Measurements from ENCODE around the gene SOX9.
"Not testable (repeated sequence)": the region's sequence is repeated elsewhere in the genome, so short reads cannot be mapped to it uniquely, and the experiment has no call there.

SOX9 gene

GRCh38 chr17:72111336-72111923, 9.4 kb upstream of the SOX9 start:
- no peak for DNase-seq

GRCh38 chr17:72111926-72112325, 8.9 kb upstream of the SOX9 start:
- not testable (repeated sequence) for DNase-seq

GRCh38 chr17:72113751-72114150, 7.1 kb upstream of the SOX9 start:
- no peak for DNase-seq

GRCh38 chr17:72115781-72116525, 4.9 kb upstream of the SOX9 start:
- peak in 4 of 14 donors; percentile 7 to 38 (median 16) for DNase-seq

- peak in 2 of 14 donors; percentile 14 to 22 for DNase-seq
Measured at GRCh38 chr17:72116661-72117521, 3.9 kb upstream of the SOX9 start.

- peak in 7 of 14 donors; percentile 18 to 68 (median 43) for DNase-seq
Measured at GRCh38 chr17:72117535-72118334, 3.1 kb upstream of the SOX9 start.

GRCh38 chr17:72118335-72119076, 2.3 kb upstream of the SOX9 start:
- peak in 12 of 14 donors; percentile 10 to 78 (median 66) for DNase-seq

GRCh38 chr17:72119077-72119872, 1.5 kb upstream of the SOX9 start:
- DNase-seq: no peak

GRCh38 chr17:72119873-72120641, 763 bp upstream of the SOX9 start:
- DNase-seq: peak in 10 of 14 donors; percentile 28 to 82 (median 70)

- DNase-seq: peak in 8 of 14 donors; percentile 22 to 75 (median 60)
Measured at GRCh38 chr17:72121164-72122009, 567 bp downstream of the SOX9 start.

GRCh38 chr17:72122010-72122764, 1.4 kb downstream of the SOX9 start:
- DNase-seq: peak in 4 of 14 donors; percentile 56 to 69 (median 64)

GRCh38 chr17:72122765-72123529, 2.1 kb downstream of the SOX9 start:
- peak in 3 of 14 donors; percentile 18 to 46 (median 24) for DNase-seq

GRCh38 chr17:72123530-72124437, 3.0 kb downstream of the SOX9 start:
- peak in 7 of 14 donors; percentile 15 to 62 (median 42) for DNase-seq

- no peak for DNase-seq
Measured at GRCh38 chr17:72124438-72124775, 3.6 kb downstream of the SOX9 start.

GRCh38 chr17:72125226-72125651, 4.4 kb downstream of the SOX9 start:
- peak in 1 of 14 donors; percentile 14 for DNase-seq

GRCh38 chr17:72125742-72126141, 4.9 kb downstream of the SOX9 start:
- no peak for DNase-seq

Measured in C1 segment of cervical spinal cord (tissue), 14 donors.